Measurements from ENCODE around the gene COL5A2.

The COL5A2 gene

DNA sequence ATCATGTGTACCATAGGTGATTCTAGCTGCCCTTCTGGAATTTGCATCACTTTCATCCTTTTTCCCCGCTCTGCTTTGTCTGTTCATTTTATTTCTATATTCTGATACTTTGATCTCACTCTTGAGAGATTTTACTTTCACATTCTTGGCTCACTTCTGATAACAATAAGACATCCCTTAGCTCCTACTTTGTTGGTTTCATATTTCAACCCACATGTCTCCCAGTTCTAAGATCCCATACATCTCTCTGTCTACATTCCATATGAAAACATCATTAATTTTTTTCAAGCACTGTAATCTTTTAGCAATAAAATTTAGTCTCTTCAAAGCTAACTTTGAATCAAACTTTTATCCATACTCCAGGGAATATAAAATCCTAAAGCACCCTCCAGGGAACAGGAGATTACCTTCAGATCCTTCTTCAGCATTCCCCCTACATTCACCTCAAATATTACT, 129.8 kb downstream of the COL5A2 start:
- DNase-seq (ENCODE audit: low spot score) = no peak

DNA sequence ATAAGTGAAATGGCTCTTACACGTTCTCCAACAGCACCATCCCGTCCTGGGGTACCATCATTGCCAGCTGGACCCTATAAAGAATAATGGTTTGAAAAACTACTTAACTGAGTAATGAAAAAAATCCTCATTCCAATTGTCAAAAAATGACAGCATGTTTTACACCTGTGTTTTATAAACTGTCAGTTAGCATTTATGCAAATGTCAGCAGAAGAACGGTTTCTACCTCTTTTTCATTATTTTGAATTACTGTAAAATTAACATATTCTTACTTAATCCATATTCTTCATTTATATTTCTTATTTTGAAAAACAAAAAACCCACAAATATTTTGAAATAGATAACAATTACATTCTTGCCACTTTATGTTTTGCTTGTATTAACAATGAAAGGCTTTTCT, 131.4 kb downstream of the COL5A2 start:
- DNase-seq (ENCODE audit: low spot score) = no peak

DNA sequence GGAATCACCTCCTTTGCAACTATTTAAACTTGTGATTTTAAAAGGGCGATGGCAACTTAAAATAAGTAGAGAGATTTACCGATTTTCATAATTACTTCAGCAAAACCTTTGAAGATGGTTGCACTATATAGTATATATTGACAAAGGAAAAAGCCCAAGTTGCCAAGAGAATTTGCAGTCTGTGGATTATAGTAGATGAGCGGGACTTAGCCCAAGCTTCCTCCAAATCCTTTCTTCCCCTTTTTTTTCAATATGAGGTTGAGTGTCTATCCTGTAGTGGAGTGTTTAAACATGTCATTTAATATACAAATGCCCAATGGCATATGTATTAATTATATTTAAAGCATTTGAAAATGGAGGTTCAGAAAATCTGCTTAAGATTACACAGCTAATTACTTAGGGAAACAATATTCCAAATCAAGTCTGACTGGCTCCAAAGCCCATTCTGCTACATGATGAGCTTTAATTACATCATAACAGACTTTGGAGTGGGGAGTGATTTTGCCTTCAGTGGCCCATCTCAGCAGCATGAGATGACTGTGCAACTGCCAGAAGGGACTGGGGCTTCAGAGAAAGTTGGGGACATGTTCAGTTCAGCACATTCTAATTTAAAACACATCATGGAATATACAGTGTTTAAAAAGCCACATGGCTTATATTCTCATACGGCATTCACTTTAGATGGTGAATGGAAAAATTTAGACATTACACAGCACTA, 132.2 kb downstream of the COL5A2 start:
- no peak for DNase-seq (ENCODE audit: low spot score)

DNA sequence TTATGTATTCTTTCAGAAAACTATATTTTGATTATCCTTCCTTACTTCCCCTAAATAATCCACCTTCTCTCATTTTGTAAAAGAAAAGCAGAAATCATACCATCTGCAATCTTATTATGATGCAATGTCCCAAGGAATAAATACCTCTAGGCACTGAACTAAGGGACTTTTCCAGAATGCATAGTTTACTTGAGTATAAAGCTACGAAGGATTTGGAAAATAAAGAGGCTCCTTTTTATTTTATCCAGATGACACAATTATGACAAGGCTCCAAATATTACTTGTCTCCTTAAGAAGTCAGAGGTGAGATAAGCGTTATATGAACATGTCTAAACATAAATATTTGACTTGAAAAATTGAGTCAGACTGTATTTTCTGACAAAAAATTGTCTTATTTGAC, 133.2 kb downstream of the COL5A2 start:
- no peak for DNase-seq (ENCODE audit: low spot score)

DNA sequence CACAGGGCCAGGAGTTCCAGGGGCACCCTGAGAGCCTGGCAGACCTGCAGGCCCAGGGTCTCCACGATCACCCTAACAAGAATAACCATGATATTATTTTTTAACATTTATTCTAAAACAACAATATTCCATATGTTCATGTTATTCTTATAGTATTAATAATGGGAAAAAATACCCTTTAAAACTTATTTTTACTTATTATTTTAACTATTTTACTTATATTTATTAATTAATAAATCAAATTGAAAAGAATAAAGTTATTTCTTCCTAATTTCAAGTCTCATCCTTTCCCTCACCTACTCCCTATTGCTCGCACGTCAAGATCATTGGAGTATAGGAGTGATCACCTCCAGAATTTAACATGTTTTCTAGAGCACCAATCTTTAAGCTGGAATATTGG, 133.7 kb downstream of the COL5A2 start:
- DNase-seq (ENCODE audit: low spot score) = no peak

DNA sequence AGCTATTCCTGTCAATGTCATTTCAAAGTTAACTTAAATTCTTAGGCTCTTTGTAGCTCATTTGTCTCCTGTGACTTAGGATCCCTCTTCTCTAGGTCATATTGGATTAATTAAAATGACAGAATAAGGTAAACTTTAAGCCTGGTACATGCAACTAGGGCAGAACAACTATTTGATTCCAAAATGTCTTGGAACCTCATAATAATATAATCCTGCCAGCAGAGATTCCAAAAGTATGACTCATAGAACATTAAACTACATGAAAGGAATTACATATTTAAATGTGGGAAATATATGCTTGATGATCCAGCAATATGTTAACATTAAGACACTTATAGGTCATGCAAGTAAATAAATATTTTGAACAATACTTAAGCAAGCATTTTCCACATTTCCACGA, 142.0 kb downstream of the COL5A2 start:
- peak; percentile 27 for DNase-seq (ENCODE audit: low spot score)

DNA sequence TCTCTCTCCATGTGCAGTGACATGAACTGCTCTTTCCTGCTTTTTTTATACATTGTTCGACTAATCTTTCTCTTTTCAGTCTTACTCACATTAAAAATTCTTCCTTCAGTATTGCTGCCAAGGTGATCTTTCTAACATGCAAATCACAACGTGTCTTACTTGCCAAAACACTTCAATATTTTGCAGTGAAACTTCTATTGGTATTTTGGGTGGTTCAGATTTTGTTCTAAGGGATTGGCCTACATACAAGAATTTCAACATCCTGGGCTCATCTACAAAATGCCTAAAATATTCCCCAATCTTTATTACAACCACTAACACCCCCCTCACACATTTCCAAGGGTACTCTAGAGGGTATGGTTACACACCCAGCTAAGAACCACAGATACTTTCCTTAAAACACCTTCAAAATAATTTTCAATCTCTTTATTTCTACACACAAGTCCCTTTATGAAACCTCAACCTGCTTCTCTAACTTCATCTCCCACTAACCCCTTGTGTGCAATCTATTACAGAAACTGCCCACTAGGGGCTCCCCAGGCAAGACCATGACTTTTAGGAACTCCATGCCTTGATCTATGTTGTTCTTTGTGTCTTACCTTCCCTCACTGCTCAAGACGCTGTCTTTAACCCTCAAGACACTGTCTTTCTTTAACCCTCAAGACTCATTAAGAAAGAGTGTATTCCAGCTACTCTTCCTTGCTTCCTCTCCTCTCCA, 154.5 kb downstream of the COL5A2 start:
- peak; percentile 15 for DNase-seq (ENCODE audit: low spot score)

DNA sequence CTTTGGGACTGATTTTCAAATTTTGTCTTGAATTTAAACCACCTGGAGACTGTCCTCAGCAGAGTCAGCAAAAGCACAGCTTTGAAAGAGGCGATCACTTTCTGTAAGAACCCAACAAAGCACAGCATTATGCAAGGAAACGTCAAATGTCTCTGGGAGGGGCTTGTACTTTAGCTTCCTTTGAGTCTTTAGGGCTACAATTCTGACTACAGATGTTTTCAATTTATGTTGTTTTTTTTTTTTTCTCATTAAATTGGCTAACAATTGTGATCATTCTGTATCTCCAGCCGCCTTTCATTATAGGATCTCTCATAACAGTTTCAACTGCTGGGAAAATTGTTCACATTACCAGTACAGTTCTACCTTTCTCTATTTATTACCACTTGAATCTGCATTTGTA, 157.1 kb downstream of the COL5A2 start:
- DNase-seq (ENCODE audit: low spot score) = peak; percentile 44

DNA sequence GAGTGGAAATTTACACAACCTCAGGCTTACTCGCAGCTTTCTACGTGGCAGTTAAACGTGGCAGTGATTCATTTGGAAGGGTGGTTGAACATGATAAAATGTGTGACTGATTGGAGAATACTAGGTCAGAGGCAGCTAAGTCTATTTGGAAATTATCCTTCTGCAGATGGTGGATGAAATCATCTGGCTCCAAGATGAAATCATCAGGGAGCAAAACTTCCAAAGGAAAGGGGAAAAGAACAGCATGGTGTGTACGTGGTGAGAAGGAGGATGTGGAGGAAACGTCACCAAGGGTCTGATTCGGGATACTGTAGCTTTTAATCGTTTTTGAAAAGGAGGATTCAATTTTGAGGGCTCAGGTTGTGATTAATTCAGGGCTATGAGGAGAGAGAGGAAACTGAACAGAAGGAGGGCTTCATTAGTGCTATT, 157.5 kb downstream of the COL5A2 start:
- DNase-seq (ENCODE audit: low spot score) = peak; percentile 55

DNA sequence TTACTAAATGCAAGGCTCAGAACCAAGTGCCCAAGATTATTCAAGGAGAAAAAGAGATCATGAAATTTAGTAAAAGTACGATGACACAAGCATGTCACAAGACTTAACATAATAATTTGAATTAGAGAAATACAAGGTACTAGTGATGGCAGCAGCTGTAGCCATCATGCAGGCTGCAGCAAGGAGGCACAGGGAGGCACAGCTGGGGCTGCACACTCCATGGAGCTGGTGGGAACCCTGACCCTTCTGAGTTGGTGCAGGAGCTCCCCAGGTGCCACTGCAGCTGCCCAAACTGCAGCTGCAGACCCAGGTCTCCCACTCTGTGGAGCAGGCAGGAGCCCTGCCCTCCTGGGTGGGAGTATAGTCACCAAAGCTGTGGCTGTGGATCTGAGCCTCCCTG, 159.4 kb downstream of the COL5A2 start:
- DNase-seq (ENCODE audit: low spot score) = no peak

DNA sequence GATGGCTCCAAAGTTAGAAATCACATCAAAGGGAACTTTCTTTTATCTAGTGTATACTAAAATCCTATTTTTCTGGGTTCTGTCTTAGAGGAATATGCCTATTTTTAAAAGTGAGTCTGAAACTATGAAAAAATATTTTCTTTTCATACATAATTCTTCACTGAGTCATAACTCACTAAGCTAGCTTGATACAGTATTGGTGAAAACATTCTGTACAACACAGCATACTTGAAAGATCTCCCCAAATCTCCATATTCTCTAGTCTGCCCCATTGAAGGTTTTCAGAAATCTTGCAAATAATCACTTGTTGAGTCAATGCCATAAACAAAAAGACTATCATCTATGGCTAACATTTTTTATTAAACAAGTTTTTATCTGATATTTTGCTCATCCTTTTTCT, 160.9 kb downstream of the COL5A2 start:
- no peak for DNase-seq (ENCODE audit: low spot score)

DNA sequence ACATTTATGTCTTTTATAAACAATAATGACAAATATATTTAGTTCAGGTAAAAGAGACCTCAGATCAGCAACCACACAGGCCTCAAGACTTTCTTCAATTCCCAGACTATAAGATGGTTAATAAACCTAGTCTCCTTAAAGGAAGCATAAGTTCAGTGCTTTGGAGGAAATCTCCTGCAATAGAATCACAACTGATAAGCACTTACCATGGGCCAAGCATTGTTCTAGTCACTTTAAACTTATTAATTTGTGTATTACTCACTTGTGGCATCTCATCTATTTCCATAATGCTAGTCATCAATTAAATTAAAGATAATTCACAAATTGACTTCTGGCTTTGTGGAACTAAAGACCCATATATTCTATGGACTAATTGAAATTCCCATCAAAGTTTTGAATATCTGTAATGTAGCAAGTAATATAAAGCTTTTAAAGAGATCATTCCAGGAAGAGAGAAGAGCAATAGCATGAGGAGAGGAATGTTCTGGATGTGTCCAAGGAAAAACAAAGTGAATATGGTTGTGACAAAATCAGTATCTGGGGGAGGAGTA, 163.2 kb downstream of the COL5A2 start:
- no peak for DNase-seq (ENCODE audit: low spot score)

DNA sequence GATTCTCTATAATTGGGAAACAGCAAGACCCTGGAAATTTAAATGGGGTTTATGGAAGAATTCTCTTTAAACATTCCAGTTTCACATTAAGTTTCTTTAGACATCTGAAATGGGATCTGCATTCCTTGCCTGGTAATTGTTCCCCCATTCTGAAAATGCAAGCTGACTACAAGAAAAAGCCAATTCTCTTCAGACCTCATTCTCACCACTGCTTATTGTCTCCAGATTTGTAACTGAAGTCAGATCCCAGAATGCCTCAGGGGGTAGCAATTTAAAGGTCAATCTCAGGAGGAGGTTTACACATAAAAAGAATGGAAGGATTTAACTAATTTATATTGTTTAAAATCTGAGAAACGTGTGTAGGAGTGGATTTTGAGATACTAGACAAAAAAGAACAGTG, 164.2 kb downstream of the COL5A2 start:
- DNase-seq (ENCODE audit: low spot score) = no peak

DNA sequence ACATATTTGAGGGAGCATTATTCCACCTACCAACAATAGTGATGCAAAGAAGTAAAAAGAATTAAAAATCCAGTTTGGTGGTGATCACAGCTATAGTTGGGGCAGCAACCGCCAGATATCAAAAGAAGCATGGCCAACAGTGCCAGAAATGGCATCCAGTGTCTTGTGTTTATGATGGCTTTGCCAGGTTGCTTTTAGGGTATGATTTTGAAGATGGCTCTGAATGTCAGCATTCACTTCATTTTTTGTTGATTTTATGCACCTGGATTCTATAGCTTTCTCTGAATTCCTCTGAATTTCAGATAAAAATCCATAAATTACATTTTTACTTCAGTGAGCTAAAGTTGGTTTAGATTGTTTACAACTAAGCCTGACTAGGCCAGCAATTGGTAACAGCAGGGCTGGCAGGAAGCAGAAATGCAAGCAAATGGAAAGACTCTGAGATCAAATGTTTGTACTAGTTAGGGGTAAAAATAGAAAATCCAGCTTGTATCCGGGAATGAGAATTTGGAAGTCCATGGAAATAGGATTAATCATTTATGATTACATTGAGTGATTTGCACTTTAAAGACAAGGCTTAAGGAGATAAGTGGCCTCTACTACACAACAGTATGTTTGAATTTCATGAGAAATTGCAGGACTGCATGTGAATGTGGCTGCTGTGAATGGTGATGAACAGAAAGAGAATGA, 165.0 kb downstream of the COL5A2 start:
- no peak for DNase-seq (ENCODE audit: low spot score)

DNA sequence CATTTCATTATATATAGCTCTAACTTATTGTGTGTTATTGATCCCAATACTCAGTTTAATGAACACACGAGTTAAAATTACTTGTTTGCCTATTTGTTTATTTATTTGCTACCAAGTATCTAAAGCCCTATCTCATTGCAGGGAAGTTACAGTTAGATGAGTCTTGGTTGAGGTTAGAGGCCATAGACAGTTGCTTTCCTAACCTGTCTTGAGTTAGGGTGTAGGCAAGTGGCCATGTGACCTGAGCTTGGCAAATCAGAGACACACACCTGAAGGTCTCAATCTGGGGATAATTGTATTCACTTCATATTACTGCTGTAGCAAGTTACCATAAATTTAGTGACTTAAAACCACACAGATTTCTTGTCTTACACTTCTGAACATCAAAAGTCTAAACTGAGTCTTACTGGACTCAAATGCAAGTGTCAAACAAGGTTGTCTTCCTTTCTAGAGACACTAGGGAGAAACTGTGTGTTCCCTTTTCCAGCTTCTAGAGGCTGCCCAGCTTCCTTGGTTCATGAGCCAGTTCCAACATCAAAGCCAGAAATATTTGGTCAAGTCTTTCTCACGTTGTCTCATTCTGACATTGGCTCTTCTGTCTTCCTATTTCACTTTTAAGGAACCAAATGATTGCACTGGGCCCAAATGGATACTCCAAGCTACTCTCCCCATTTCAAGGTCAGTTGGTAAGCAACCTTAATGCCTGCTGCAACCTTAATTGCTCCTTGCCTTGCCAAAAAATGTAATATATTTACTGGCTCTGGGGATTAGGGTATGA, 165.7 kb downstream of the COL5A2 start:
- no peak for DNase-seq (ENCODE audit: low spot score)

DNA sequence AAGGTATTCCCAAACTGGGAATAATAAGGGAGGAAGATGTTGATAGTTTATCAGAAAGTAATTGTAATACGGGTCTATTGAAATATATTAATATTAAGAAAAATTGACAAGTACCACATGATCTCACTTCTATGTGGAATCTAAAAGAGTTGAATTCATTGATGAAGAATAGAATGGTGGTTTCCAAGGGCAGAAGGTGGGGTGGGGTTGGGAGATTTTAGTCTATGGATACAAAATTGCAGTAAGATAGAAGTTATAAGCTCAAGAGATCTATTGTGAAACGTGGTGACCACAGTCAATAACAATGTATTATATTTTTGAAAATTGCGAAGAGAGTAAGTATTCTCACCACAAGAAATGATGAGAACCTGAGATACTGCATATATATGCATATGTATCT, 166.5 kb downstream of the COL5A2 start:
- DNase-seq (ENCODE audit: low spot score) = no peak

DNA sequence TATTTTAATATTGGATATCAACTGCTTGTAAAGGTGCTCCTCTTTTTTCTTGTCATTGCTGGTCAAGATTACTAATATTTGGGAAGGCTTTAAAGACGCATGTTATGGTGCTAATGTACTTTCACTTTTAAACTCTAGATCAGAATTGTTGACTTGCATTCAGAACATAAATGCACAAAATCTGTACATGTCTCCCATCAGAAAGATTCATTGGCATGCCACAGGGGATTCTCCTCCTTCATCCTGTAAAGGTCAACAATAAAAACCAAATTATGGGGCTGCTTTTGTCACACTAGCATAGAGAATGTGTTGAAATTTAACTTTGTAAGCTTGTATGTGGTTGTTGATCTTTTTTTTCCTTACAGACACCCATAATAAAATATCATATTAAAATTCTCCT, 167.2 kb downstream of the COL5A2 start:
- DNase-seq (ENCODE audit: low spot score) = no peak

DNA sequence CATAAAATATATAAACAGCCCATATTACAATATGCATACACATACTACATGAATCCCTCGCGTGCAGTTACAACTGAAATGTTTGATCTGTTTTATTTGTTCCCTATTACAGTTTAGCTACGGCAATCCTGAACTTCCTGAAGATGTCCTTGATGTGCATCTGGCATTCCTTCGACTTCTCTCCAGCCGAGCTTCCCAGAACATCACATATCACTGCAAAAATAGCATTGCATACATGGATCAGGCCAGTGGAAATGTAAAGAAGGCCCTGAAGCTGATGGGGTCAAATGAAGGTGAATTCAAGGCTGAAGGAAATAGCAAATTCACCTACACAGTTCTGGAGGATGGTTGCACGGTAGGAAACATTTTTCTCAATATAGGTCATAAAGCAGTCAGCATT, 169.0 kb downstream of the COL5A2 start:
- no peak for DNase-seq (ENCODE audit: low spot score)

DNA sequence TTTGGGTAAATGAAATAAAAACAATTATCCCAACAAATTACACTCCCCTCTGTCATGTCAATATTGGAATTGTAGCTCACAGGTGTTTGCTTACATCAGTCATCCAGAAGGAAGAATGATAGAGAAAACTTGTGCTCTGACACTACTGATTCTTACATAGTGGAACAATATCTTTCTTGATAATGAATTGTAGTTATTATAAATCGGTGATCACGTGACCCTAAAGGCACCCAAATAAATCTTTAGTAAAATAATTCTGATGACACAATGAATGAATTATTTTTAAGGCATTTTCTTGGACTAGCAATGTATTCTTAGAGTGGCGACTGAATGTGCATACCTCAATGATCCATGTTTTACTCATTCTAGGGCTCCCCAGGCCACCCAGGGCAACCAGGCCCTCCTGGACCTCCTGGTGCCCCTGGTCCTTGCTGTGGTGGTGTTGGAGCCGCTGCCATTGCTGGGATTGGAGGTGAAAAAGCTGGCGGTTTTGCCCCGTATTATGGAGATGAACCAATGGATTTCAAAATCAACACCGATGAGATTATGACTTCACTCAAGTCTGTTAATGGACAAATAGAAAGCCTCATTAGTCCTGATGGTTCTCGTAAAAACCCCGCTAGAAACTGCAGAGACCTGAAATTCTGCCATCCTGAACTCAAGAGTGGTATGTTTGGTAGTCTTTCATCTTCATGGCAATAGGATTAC, 170.9 kb downstream of the COL5A2 start:
- DNase-seq (ENCODE audit: low spot score) = no peak

DNA sequence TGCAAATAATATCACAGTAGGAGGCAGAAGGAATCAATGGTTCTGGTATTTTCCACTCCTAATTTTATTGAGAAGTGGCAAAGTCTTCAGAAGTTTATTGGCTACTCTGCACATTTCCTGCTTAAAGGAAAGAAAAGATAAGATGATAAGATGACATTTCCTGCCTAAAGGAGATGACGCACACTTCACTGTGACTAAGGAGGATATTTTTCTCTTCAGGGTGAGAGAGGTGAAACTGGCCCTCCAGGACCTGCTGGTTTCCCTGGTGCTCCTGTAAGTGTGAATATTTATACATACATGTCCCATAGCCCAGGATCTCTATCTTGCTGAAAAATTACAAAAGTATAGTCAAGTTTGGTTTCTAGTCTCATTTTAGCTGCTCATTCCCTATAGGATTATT, 177.5 kb downstream of the COL5A2 start:
- DNase-seq (ENCODE audit: low spot score) = no peak

DNA sequence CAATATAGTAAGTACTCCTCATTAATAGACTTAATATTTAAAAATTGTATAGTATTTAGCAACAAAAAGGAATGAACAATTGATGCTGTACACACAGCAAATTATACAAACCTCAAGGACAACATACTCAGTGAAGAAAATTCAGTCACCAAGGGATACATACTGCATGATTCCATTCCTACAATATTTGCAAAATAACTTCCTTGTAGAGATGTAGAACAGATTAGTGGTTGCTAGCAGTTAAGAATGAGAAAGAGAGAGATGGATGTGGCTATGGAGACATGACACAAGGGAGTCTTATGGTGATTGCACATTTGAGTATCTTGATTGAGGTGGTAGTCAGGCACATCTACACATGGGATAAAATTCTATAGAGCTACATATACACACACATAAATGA, 179.3 kb downstream of the COL5A2 start:
- no peak for DNase-seq (ENCODE audit: low spot score)

Data from GM03348 (cell line).